Activated CD4-positive, CD25-positive, alpha-beta regulatory T cell (primary cell): Measurements from ENCODE around the gene SUPT3H.

Experiments used
- DNase-seq, 4 experiments: peaks; one replicate each; lab custom pipeline; 2025; lab: John Stamatoyannopoulos, UW

SUPT3H gene

DNA sequence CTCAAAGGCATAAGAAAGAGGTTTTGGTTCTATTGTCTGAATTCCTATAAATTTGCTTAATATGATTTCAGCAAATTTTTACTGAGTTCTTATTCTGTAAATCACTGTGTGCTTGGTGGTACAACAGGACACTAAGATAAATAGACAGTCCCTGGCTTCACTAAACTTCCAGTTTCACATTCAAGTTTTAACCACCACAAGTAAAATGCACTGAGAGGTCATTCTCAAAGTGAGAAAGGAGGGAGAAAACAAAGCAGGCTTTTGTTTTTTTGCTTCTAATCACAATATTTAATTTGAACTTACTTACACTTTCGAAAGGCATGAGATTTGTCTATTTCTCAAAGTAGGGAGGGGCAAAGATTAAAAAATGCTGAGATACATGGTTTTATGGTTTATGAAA lies 544.5 kb downstream of the SUPT3H start:
- DNase-seq: no peak

DNA sequence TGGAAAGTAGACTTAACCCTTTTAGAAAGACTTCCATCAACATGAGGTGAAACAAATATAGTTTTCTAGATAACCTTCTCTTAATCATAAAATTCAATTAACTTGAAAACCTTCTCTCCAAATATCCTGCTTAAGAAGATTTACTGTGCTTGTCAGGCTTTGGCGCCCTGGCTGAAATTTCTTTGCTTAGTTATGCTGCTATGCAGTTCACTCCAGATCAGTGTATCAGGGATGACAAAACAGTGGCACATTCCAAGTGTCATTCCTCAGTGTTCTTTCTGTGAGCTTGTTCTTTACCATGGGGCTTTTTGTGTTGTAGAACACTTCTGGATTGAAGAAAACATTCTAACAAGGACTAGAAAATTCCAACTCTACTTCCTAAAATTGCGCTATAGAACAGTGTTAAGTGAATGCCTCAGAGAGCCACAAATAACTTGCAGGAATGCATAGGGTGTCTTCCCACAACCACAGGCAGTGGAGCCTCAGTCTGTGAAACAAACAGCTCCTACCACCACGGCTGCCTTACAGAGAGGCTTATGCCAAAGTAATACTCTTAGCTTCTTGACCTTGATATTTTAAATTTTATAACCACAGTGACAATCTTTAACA lies 546.6 kb downstream of the SUPT3H start:
- no peak for DNase-seq

DNA sequence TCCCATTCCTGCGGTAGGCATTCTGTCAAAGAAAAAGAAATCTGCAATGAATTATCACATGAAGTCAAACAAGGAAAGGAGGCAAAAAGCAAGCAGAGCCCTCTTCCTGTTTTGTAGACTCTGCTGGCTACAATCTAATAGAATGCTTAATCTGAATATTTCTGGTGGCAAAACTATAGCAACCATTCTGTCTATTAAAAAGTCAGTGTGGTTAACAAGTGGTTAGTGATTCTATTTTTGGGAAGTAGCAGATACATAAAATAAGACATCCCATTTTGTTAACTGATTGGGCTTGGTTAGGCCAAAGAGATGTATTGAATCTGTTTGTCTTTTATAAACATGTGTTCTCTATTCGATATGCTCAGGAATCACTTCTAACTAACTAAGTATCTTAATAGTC lies 547.9 kb downstream of the SUPT3H start:
- no peak for DNase-seq

DNA sequence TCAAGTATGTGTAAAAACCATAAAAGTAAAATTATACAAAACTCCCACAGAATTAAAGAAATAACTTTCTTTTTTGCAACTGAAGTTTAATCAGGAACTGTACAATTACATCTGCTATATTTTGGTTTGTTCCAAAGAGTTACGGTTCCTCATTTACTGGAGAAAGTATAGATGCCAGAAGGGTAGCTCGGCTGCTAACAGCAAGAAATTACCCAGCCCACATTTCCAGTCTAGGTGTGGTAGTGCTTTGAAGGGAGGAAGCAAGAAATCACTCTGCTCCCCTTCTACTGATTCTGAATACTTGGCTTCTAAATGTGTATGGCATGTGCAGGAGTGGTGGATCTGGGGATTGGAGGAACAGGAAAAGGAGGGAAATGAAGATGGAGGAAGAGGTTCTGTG lies 549.0 kb downstream of the SUPT3H start:
- no peak for DNase-seq

DNA sequence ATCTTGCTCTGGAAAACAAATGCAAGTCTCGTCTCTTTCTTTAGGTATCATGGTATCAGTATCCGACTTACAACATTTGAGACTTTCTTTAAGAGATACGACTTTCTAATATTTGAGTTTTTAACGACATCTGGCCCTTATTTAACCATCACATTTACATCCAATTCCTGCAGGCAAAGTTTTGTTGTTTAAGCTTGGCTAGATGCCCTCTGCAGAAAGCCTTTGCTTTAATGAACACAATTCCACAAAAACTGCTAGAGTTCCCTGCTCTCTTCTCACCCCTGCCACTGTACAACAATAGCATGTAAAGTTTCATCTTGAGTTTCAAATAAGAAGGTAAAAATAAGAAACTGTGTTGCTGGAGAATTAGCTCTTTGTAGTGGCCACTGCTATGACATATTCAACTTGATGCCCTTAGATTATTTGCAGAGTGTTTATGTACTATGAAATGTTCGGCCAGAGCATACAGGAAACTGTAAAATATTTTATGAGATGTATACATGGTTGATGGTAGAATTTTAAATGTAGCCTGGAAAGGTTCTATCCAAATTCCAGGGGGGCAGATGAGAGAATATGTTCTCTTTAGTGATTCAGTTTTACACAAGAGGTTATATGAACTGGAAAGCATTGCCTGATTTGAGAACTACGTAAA lies 551.6 kb downstream of the SUPT3H start:
- DNase-seq: no peak

DNA sequence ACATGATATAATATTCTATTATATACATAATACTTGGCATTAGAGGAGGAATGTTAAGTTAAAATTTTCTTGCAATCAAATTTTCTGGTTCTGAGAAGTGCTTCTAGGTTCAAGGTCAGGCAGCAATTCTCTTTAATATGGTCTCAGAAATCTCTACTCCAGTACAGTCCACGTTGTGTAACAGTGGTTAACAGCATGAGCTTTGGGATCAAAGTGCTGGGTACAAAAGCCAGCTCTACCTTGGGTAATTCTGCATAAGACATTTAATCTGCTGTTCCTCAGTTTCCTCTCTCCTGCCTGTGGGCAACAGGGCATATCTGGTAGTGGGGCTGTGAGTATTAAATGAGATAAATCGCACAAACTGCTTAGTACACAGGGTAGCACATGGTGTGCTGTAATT lies 552.5 kb downstream of the SUPT3H start:
- DNase-seq: no peak

DNA sequence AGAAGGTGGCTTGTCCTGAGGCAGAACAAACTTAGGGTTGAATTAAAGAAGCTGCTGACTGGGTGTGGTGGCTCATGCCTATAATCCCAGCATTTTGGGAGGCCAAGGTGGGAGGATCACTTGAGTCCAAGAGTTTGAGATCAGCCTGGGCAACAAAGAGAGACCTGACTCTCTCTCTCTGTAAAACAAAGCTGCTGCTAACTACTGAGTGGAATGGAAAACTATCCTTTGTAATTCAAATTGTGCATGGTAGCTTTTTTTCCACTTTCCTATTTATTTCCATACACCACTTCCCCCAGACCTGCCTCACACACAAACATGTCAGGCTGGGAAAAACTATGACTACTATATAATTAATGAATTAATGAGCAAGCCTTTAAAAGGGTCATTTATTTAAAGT lies 553.2 kb downstream of the SUPT3H start:
- no peak for DNase-seq

DNA sequence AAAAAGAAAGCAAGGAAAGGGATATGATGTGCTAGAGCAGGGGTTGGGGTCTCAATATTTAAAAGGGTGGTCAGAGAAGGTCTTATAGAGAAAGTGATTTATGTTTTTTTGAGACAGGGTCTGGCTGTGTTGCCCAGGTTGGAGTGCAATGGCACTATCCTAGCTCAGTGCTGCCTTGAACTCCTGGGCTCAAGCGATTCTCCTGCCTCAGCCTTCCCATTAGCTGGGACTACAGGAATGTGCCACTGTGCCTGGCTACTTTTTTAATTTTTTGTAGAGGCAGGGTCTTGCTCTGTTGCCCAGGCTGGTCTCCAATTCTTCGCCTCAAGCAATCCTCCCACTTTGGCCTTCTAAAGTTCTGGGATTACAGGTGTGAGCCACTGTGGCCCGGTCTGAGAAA lies 557.0 kb downstream of the SUPT3H start:
- DNase-seq: no peak

DNA sequence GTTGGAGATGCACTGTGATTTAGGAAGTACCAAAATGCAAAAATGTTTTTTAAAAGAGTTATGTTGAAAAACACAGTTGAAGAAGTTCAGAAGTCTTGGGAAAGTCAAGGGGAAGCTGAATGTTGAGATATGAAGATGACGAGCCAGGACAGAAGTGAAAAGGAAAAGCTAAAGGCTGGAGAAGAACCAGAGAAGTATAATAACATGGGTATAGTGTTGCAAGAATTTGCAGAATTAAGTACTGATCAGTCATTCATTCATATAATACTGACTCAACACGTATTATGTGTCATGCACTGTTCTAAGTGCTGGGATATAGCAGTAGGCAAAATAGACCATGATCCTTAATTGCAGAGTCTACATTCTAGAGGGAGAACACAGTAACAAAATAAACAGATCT lies 557.4 kb downstream of the SUPT3H start:
- no peak for DNase-seq

DNA sequence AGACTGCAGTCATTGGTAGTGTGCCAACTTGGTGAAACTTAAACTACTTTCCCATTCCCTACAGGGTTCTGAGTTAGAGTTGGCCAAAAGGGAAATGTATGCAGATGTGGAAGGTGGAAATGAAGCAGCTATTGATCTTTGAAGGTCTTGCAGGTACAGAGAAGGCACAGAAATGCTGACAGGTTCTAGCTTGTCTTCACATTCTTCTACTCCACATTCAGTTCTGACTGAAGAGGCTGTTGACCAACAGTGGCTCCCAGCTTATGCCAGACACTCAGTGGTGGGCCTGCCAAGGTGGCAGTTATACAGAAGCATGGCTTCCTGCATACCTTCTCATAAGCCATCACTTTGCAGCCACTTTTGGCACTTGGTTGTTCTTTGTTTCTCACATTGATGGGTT lies 566.3 kb downstream of the SUPT3H start:
- no peak for DNase-seq

DNA sequence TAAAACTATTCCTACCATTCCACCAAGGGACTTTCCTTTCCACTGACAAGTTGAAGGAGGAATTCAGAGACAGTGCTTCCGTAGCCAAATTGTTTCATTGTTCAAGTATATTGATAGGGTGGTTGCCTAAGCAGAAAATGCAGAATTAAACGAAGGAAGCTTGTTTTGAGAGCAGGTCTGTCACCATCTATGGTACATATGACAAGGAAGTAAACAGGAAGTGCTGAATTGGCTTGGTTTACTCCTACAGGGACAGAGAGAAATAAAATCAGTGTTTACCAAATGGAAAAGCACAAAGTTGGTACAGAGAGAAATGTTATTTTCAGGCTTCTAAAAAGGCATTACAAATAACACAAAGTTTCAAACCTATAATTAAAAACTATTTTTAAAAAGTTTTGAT lies 568.5 kb downstream of the SUPT3H start:
- no peak for DNase-seq

DNA sequence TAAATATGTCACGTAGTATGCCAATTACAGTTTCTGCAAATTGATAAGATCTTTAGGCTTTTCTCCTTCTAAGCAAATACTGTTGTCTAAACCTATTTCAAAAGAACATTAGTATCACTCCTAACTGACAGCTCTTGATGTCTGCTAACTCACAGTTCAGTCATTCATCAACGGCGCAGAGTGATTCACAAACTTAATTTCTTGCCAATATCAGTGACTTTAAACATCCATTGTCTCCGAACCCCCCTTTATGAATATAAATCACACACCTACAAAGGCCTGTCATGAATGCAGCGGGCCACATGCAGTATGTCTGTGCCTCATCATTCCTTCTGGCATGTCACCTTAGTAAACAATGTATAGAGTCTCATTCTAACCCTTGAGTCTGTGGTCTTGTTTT lies 569.6 kb downstream of the SUPT3H start:
- DNase-seq: no peak

DNA sequence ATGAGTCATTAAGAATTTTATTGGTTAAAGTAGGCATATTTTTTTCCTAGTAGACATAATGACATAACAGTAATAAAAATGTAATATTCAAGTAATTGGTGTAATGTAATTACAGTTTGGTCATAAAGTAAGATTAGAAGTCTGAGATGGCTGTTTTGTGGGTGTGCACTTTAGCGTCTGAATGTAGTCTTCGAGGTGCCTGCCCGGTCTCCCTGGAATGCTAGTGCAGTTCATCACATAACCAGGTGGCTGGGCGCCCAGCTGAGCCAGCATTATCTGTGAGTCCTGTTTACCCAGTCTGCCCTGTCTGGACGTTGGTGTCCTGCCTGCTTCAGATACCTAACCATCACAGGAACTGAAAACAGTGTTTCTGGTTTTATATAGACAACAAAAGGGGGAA lies 571.1 kb downstream of the SUPT3H start:
- no peak for DNase-seq

DNA sequence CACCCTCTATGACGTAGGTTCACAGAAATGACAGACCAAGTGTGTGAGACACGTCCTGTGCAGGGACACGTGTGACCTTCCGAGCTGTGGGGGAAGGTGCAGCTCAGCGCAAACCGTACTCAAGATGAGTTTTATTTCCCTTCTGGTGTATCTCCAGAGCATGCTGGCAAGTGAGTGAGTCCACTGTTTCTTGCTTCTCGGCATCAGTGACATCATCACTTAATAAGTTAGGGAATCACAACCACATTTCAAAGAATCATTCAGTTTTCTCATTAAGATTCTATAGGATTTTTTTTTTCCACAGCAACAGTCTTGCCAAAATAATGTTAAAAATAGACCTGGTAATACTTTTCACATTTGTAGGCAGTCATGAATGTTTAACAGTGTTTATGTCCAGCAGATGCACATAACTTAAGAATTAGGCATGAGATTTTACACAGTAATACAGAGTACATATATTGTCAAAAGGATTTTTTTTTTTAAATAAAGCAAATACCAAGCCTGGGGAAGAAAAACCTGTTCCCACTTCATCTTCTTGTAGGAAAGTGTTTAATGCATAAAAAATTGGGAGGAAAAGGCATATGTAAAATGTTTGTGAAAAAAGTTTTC lies 572.4 kb downstream of the SUPT3H start:
- DNase-seq: no peak

DNA sequence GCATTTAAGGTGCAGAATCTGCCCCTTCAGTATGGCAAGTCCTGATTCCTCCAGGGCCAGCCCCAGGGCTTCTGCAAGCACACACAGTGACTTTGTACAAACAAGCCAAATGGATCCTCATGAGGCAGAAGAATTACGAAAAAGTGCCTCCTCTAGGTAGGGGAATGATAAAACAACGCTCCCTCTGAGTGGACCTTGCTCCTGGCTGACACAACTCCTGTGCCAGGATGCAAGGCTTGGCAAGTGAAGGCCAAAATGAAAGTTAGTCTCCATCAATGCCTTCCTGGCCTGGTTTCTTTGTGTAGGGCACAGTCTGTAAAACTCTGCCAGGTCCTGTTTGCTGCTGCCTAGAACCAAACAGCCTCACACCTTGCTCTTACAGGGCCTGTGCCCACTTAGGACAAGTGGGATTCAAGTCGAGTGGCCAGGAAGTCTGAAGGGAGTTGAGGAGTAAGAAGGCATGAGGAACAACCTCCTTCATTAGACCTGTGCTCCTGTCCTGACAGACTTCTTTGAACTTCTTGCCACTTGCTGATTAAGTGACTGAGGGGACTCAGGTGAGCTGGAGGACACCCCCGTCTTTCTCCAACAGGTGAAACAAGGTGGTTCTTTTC lies 573.1 kb downstream of the SUPT3H start:
- DNase-seq: no peak

DNA sequence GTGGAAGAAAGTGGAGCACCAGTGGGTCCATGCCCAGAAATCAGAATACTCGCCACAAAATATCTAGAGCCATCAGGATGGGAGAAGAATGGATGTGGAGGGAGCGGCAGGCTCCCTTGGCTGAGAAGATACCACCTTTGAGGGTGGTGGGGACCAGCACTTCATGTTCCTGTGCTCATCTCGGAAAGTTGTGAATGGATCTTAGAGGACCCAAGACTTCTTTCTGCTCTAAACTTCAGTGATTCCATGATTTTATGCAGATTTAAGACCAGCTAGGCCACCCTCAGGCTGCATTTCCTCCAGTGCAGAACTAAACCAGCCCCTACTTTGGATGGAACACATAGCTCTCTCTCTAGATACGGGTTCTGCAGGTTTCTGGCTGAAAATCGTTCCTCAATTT lies 573.7 kb downstream of the SUPT3H start:
- DNase-seq: no peak

DNA sequence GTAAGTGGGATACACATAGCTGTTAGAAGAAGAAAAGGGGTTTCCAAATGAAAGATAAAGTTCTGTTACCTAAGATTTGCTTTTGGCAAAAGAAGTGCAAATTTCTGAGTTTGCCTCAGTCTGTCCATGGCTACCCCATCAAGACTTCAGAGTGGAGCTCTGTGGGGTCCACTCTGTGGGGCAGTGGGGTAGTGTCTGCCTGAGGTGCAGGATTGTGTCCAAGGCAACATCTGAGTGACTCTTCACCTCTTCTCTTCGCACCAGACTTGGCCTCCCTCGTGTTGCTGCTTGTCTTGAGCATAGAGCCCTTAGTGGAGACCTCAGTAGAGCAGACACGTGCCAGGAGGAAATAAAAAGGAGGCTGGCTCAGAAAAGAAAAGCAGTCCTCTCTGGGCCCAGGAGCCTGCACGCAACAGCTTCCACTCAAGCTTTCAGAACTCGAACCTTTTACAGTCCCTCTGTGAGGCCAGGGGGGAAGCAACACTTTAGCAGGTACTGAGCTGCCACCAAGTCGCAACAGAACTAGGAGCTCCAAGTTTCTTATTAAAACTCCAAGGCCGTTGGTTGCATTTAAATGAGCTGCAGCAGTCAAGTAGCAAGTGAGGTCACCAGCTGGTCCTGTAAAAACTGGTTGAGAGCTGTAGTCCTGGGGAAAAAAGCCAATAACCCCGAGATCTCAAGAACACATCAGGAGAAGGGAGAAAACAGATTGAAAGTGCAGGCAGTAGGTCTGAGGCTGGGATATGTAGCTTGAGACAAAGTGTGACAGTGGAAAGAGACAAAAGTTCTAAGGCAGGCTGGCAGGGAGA lies 576.7 kb downstream of the SUPT3H start:
- no peak for DNase-seq

DNA sequence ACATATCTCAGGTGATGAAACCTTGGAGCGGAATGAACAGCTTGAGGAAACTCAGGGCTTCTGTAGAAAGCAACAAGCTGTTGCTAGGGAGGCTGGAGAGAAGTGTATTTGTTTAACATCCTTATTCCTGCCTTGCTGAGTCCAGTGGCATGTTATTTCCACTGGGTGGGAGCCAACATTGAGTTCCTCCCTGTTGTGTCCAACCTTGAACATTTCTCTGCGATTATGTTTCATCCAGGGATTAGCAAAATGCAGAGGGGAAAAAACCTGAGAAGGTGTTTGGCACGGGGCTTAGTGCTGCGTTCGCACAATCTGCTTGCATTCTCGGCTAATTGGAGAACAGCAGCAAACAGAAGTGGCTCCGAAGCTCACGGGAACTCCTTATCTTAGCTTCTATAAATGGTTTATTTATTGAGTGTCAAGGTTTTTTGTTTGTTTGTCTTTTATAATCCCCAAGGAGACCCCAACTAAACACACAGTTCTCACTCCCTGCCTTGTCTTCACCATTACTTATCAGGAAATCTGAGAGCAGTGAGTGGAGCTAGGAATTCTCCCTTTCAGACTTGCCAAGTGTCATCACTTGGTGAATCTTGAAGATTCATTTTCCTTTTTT lies 577.5 kb downstream of the SUPT3H start:
- DNase-seq: no peak

DNA sequence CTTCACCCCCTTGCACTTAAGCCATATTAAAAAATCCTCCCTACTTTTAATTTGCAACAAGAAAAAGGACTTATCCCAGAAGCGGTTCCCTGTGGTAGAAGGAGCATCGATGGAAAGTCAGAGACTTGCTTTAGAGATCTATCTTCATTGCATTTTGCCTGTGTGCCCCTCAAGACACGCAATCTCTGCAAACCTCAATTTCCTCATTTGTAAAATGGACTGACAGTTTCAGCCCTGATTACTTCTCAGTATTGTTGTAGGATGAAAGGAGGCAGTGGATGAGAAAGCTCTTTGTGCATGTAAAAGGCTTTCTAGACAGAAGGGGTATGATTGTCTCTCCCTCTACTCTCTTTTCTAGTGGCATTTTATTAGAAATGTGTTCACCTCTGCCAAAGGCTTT lies 580.0 kb downstream of the SUPT3H start:
- no peak for DNase-seq

DNA sequence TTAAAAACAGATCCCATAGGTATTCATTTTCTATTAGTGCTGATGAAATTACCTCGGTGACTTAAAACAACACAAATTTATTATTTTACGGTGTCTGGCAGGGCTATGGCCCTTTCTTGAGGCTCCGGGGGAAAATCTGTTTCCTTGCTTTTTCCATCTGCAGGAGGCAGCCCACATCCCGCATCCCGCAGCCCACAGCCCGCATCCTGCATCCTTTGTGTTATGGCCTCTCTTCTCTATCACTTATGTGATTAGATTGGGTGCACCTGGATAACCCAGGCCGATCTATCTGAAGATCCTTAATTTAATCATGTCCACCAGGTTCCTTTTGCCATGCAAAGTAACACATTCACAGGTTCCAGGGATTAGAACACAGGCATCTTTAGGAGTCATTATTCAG lies 582.4 kb downstream of the SUPT3H start:
- no peak for DNase-seq

DNA sequence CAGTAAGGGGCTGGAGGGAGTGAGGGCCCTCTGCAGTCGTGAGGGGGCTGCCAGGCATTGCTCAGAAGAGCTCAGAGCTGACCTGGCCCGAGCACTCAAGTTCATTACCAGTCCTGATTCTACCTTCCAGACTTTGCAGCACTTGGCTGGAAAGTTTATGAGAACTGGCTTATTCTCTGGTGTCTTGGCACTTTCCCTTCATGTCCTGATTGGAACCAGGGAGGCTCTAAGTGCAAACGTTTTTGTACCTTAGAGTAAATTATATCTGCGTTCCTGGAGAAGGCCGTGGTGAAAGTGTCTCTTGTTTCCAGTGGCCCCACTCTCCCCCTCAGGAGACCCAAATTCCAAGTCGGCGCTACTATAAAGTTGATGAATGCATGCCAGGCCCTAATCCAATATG lies 587.9 kb downstream of the SUPT3H start:
- no peak for DNase-seq

DNA sequence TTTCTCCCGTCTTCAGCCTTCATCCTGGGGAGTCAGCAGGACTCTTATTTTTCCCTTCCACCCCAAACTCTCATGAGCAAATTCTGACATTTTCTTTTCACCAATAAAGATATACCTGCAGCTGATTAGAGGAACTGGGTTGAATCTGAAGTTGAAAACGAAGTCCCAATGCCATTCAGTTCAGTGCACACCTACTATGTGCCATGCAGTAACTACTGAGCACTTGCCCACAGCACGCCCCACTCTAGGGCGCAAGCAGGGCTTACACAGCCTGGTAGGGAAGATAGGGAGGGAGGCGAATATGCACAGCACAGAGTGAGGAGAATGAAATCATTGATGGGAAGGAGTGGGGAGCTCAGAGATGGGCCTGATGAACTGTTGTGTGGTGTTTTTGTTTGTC lies 588.7 kb downstream of the SUPT3H start:
- no peak for DNase-seq
